ENCODE measurements around the gene RPS6KA5.

DNA sequence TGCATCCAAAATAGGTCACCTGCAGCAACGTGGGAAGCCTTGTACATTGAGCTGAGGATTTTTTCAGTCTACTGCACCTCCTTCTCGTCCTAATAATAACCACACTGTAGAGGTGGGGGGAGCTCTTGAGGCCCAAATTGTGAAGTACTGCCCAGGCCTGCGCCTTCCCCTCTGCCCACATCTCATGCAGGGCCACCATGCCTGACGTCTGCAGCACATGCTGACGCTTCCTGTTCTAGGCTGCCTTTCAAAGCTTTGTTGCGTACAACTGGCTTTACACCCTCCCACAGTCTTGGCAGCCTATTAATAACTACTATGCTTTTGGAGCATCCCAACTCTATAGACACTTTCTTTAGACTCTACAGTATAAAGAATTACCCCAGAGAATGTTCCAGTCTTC lies 217.7 kb downstream of the RPS6KA5 start:
- TF ChIP-seq, protein P1, sequence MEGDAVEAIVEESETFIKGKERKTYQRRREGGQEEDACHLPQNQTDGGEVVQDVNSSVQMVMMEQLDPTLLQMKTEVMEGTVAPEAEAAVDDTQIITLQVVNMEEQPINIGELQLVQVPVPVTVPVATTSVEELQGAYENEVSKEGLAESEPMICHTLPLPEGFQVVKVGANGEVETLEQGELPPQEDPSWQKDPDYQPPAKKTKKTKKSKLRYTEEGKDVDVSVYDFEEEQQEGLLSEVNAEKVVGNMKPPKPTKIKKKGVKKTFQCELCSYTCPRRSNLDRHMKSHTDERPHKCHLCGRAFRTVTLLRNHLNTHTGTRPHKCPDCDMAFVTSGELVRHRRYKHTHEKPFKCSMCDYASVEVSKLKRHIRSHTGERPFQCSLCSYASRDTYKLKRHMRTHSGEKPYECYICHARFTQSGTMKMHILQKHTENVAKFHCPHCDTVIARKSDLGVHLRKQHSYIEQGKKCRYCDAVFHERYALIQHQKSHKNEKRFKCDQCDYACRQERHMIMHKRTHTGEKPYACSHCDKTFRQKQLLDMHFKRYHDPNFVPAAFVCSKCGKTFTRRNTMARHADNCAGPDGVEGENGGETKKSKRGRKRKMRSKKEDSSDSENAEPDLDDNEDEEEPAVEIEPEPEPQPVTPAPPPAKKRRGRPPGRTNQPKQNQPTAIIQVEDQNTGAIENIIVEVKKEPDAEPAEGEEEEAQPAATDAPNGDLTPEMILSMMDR (IDR thresholded peaks at IDR 0.05), result no peak
- TF ChIP-seq POLR2A (IDR thresholded peaks at IDR 0.05), result no peak

Data from uterus (tissue), 2 donors.